GM12878 (cell line): ENCODE measurements around the gene TMEM250. TPM values are rescaled to one million over a fixed set of nuclear protein-coding genes. Genes with fewer than 3 reads are reported as not detected.

Experiments used
- ATAC-seq: fragments of 200-7000 bp; cut with Tn5 transposase; 3 replicates; pipeline ENCODE4 v1.9.1; 2020; ENCODE audit warnings: mild to moderate bottlenecking, moderate library complexity
- BruUV-seq: library from RNA; stranded (reverse); fragments of 400-500 nt; replicated peaks from 2 replicates; lab custom pipeline; 2021; lab: Mats Ljungman, UMichigan
- CTCF ChIA-PET: fragments of 300-600 bp; sonication (Branson Sonifier 250); formaldehyde crosslinking; extraction: SDS; loops from one replicate; lab custom pipeline; 2021; ENCODE audit warnings: inconsistent platforms; lab: Yijun Ruan, JAX
- POLR2A ChIA-PET: fragments of 350-600 bp; formaldehyde crosslinking; extraction: SDS; loops from one replicate; lab custom pipeline; 2021; ENCODE audit warnings: inconsistent platforms; lab: Charles Lee
- RAD21 ChIA-PET: fragments of 300-600 bp; sonication (Branson Sonifier 250); formaldehyde crosslinking; loops from one replicate; lab custom pipeline; 2023; ENCODE audit warnings: antibody characterized with exemption; ENCODE audit not compliant: unreplicated experiment; lab: Charles Lee
- SMC1A ChIA-PET: fragments of 300-600 bp; sonication (Branson Sonifier 250); formaldehyde crosslinking; loops from one replicate; lab custom pipeline; 2023; ENCODE audit not compliant: unreplicated experiment, uncharacterized antibody; lab: Charles Lee
- DNase-seq: peaks from one replicate; pipeline ENCODE4 v3.0.0-alpha.2; 2011; ENCODE audit warnings: low read depth, low spot score
- FAIRE-seq: peaks from 3 replicates; lab custom pipeline; 2011; peaks lifted over from hg19 to GRCh38; lab: Jason Lieb, UNC
- H2AFZ ChIP-seq: 2 replicates; pipeline ENCODE4 v1.6.0; 2011; ENCODE audit warnings: low read depth, low read length, control low read depth; ENCODE audit not compliant: control insufficient read depth
- H3K27ac ChIP-seq: 2 replicates; pipeline ENCODE4 v1.5.1; 2011; ENCODE audit warnings: control low read depth; ENCODE audit not compliant: control insufficient read depth, insufficient read depth
- H3K27me3 ChIP-seq, 2 experiments: replicated peaks in 1 of 2; 2 replicates each; pipeline versions ENCODE4 v1.6.0 to v1.6.1; 2011; ENCODE audit warnings: low read length in 1 of 2; ENCODE audit not compliant: control insufficient read depth in 2 of 2, insufficient read depth in 2 of 2
- H3K36me3 ChIP-seq, 2 experiments: 2 replicates each; pipeline ENCODE4 v1.5.1; 2011; ENCODE audit warnings: low read length in 1 of 2; ENCODE audit not compliant: control insufficient read depth in 2 of 2, insufficient read depth in 2 of 2
- H3K4me1 ChIP-seq: 2 replicates; pipeline ENCODE4 v1.6.1; 2011; ENCODE audit warnings: mild to moderate bottlenecking, low read length, moderate library complexity, mixed read lengths; ENCODE audit not compliant: control insufficient read depth, insufficient read depth
- H3K4me2 ChIP-seq: 2 replicates; pipeline ENCODE4 v1.6.0; 2011; ENCODE audit warnings: control low read depth; ENCODE audit not compliant: control insufficient read depth, insufficient read depth
- H3K4me3 ChIP-seq: fragments of 200-600 bp; sonication (generic); 2 replicates; pipeline ENCODE4 v1.5.1; 2016
- H3K79me2 ChIP-seq: 2 replicates; pipeline ENCODE4 v1.6.0; 2011; ENCODE audit warnings: low read length; ENCODE audit not compliant: control insufficient read depth, insufficient read depth
- H3K9ac ChIP-seq: 2 replicates; pipeline ENCODE4 v1.8.0; 2011; ENCODE audit warnings: low read length, control low read depth, mixed read lengths; ENCODE audit not compliant: control insufficient read depth, insufficient read depth
- H3K9me3 ChIP-seq: replicated peaks from 3 replicates; pipeline ENCODE4 v1.5.1; 2011; ENCODE audit warnings: mild to moderate bottlenecking, low read length; ENCODE audit not compliant: control insufficient read depth, insufficient read depth
- H4K20me1 ChIP-seq: 2 replicates; pipeline ENCODE4 v1.6.0; 2011; ENCODE audit not compliant: control insufficient read depth, insufficient read depth
- ATF2 ChIP-seq: IDR thresholded peaks from 2 replicates; pipeline ENCODE4 v1.6.1; 2012; ENCODE audit warnings: low read length, inconsistent platforms
- FOXM1 ChIP-seq: IDR thresholded peaks from 2 replicates; pipeline ENCODE4 v1.6.1; 2012; ENCODE audit warnings: low read depth, mild to moderate bottlenecking, inconsistent platforms, low read length, moderate library complexity
- HSF1 ChIP-seq: fragments of 150-350 bp; IDR thresholded peaks from 2 replicates; pipeline ENCODE4 v1.6.1; 2014; ENCODE audit warnings: mild to moderate bottlenecking, low read depth, low read length
- IRF3 ChIP-seq: fragments of 450-650 bp; IDR thresholded peaks from 2 replicates; pipeline ENCODE4 v1.6.1; 2014; ENCODE audit warnings: mild to moderate bottlenecking
- MXI1 ChIP-seq: fragments of 150-350 bp; IDR thresholded peaks from 2 replicates; pipeline ENCODE4 v1.6.1; 2011; ENCODE audit warnings: low read depth, mild to moderate bottlenecking, inconsistent platforms, low read length, improper control_type of control experiment
- PBX3 ChIP-seq: IDR thresholded peaks from 2 replicates; pipeline ENCODE4 v1.6.1; 2011; ENCODE audit warnings: mild to moderate bottlenecking, low read depth, low read length, moderate library complexity; ENCODE audit not compliant: insufficient replicate concordance
- RELA ChIP-seq: fragments of 450-650 bp; IDR thresholded peaks from 2 replicates; pipeline ENCODE4 v1.8.0; 2014; ENCODE audit warnings: borderline replicate concordance; ENCODE audit not compliant: partially characterized antibody
- SREBF2 ChIP-seq: IDR thresholded peaks from 2 replicates; pipeline ENCODE4 v1.6.1; 2012; ENCODE audit warnings: mild to moderate bottlenecking, low read length
- TBL1XR1 ChIP-seq: IDR thresholded peaks from 2 replicates; pipeline ENCODE4 v1.6.1; 2012; ENCODE audit warnings: low read depth, low read length, improper control_type of control experiment
- ZNF622 ChIP-seq: fragments of 450-650 bp; IDR thresholded peaks from 2 replicates; pipeline ENCODE4 v1.6.1; 2017; ENCODE audit warnings: mild to moderate bottlenecking, inconsistent platforms
- WGBS: methylation state at CpG from one replicate; pipeline ENCODE4 v1.1.6; 2016; ENCODE audit warnings: low lambda C conversion rate; ENCODE audit not compliant: insufficient replicate concordance, insufficient coverage; ENCODE audit errors: missing lambda C conversion rate; 5-methylcytosine and 5-hydroxymethylcytosine counted together
- in situ Hi-C: fragments of 300-500 bp; cut with MboI; formaldehyde crosslinking; loops from 9 replicates; pipeline ENCODE4 v1.14.3; 2018; ENCODE audit warnings: mixed read lengths
- intact Hi-C: fragments of 100-400 bp; cut with micrococcal nuclease; formaldehyde crosslinking; loops from one replicate; pipeline ENCODE4 v1.14.2; 2022; ENCODE audit not compliant: unreplicated experiment
- polyA plus RNA-seq, 11 experiments: library from polyadenylated mRNA; depleted of rRNA in 4 of 11; unstranded in 6 of 11; stranded (reverse) in 5 of 11; fragments of >200 nt; fragmentation: Nextera tagmentation in 4 of 11; fragmentation: Illumina TruSeq in 1 of 11; extraction: Ambion mirVana in 4 of 11; extraction: Trizol in 1 of 11; gene quantifications; 1 replicate in 1 of 11; 2 replicates in 10 of 11; pipeline versions ENCODE4 v1.2.1 to v1.2.3, GENCODE V29; 2011 to 2016; ENCODE audit warnings: inconsistent platforms in 2 of 11, missing spikeins in 2 of 11, low read depth in 1 of 11
- total RNA-seq, 4 experiments: library from RNA; depleted of rRNA in 3 of 4; stranded (reverse); fragments of >200 nt in 3 of 4; fragmentation: Illumina TruSeq in 1 of 4; extraction: Trizol in 1 of 4; gene quantifications; 2 replicates each; pipeline versions ENCODE4 v1.2.1 to v1.2.3, GENCODE V29; 2013 to 2021

TMEM250 gene
- total and polyA plus RNA-seq, 10 of the 15 experiments (the other 5 are each of a cell fraction or from before 2014, with no cell fraction given), result 0.39 to 39.9 (median 8.5) TPM

GRCh38 chr9:136085815-136086212, 32.9 kb downstream of the TMEM250 start:
- WGBS, result 73% methylated on average over 16 of the region's 16 CpGs
- no peak for ATAC-seq
- H3K9me3 ChIP-seq, result no peaks in the 10 kb centered on the region
- no peak overlapping the region for H2AFZ ChIP-seq
- H3K4me3 ChIP-seq, result no peak overlapping the region
- no peak for DNase-seq
- H3K79me2 ChIP-seq, result peaks cover 4% of the 10 kb centered on the region
- H3K4me1 ChIP-seq, result peaks cover 8% of the 10 kb centered on the region
- H3K27ac ChIP-seq, result no peak overlapping the region
- BruUV-seq, result no TSS peak
- ChIA-PET SMC1A (no interaction called here), POLR2A (no interaction called here), RAD21 (no interaction called here), CTCF (interaction anchor here (1.2 kb wide), 1 partner anchor 21 kb away, joined by 3 read pairs; no protein-coding TSS in a partner anchor)
- no peaks in the 10 kb centered on the region for H4K20me1 ChIP-seq
- FAIRE-seq, result no peak
- H3K9ac ChIP-seq, result no peak overlapping the region
- no peaks in the 10 kb centered on the region for H3K27me3 ChIP-seq
- in situ Hi-C loops, result no loop called here
- H3K36me3 ChIP-seq, result no peaks in the 10 kb centered on the region; a peak in 1 of 4 replicates
- TF ChIP-seq ZNF622, result no peak
- TF ChIP-seq HSF1, result no peak
- TF ChIP-seq ATF2, result no peak
- TF ChIP-seq PBX3, result no peak
- TF ChIP-seq TBL1XR1, result no peak
- no peak for TF ChIP-seq RELA
- no peak for TF ChIP-seq MXI1
- no peak for TF ChIP-seq SREBF2
- no peak for TF ChIP-seq FOXM1
- TF ChIP-seq IRF3, result no peak
- TF ChIP-seq, all 136 proteins: peak for 0
- H3K4me2 ChIP-seq, result no peak overlapping the region
- intact Hi-C loops, result no loop called here
